GM12875 (cell line): ENCODE measurements around the gene ANKRD66.

Experiments used
- H3K4me3 ChIP-seq: one replicate; pipeline ENCODE4 v1.5.1; 2011; ENCODE audit warnings: low read depth, low read length, control low read depth
- CTCF ChIP-seq: IDR thresholded peaks from 2 replicates; pipeline ENCODE4 v1.5.1; 2011; ENCODE audit warnings: low read depth, mild to moderate bottlenecking, control low read depth, inconsistent platforms, low read length, moderate library complexity, borderline replicate concordance; ENCODE audit not compliant: insufficient read depth

Gene ANKRD66

DNA sequence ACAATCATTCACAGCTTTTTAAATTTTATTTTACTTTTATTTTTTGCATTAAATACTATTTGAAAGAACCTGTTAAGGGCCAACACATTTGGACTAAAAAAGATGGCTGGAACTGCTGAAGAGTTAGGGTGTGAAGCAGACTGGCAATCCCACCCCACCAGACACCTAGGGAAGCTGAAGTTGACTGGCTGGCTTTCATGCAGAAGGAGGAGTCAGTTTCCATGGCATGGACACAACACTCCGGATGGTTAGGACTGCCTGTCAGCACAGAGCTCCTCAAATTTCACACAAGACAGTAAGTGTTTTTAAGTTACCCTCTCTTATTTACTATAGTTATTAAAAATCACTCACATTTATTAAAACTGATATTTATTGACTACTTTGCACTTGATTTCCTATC, at the start of gene ANKRD66:
ANKRD66 (plus strand) TSS at position 238 of the 400 bp plus-strand sequence. CDS start 5,016 bp downstream, outside the sequence.
- no peak within 1 kb of the TSS for H3K4me3 ChIP-seq
- no peak for TF ChIP-seq CTCF

DNA sequence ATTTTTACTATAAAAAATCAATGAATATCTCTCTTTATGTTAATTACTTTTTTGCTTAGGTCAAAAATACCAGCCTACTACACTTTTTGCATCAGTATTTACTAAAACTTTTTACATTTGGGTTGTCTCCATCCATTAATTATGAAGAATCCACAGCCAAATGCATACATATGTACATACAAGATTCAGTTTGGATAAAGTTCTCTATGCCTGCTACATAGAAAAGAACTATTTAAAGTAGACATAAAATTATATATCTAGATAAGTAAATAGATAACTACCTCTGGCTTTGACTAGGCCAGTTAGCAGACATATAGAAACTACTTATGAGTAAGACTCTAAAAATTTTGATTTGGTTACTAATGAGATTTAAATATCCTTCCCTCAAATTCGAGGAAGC, 46.8 kb upstream of the ANKRD66 start:
- H3K4me3 ChIP-seq = no peak overlapping the region
- TF ChIP-seq CTCF = no peak

- no peak overlapping the region for H3K4me3 ChIP-seq
Observed at GRCh38 chr6:46704562-46704961, 42.2 kb upstream of the ANKRD66 start.

GRCh38 chr6:46706464-46706863, 40.3 kb upstream of the ANKRD66 start:
- no peak for TF ChIP-seq CTCF
- no peak overlapping the region for H3K4me3 ChIP-seq

More at GRCh38 chr6:46704562-46704961, 42.2 kb upstream of the ANKRD66 start:
- no peak for TF ChIP-seq CTCF

- TF ChIP-seq CTCF = no peak
- no peak overlapping the region for H3K4me3 ChIP-seq
Observed at GRCh38 chr6:46711491-46711890, 35.2 kb upstream of the ANKRD66 start.

GRCh38 chr6:46715141-46715540, 31.6 kb upstream of the ANKRD66 start:
- TF ChIP-seq CTCF = no peak
- no peak overlapping the region for H3K4me3 ChIP-seq

DNA sequence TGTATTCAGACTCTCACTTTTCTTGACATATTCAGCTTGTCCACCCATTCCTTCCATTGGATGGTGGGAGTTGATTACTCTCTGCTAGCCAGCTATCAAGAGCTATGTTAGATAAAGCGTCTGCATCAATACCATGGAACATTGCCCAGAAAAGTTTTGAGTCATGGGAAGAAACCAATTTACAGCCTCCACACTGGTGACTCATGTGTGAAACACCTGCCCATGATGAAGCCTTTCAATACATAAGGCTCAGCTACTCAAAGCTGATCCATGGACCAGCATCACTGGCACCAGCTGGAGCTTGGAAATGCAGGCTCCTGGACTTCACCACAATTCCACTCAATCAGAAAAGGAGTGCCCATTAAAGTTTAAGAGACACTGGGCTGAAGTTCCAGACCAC, 27.6 kb upstream of the ANKRD66 start:
- no peak for TF ChIP-seq CTCF
- no peak overlapping the region for H3K4me3 ChIP-seq
